HuH-7 (cell line): ENCODE measurements around the gene TMEM168.

ENCODE experiments used
- DNase-seq: peaks from one replicate; pipeline ENCODE4 v3.0.0; 2011; ENCODE audit warnings: low spot score

TMEM168 gene

GRCh38 chr7:112714917-112715316, 75.3 kb downstream of the TMEM168 start:
- no peak for DNase-seq
